IMR-90 (cell line): ENCODE measurements around the gene ZFHX3. TPM values are rescaled to one million over a fixed set of nuclear protein-coding genes. Genes with fewer than 3 reads are reported as not detected.

Source experiments
- ATAC-seq: fragments of 200-7000 bp; cut with Tn5 transposase; 2 replicates; pipeline ENCODE4 v1.9.1; 2020; ENCODE audit warnings: low read depth, mild to moderate bottlenecking, moderate library complexity
- BruUV-seq: library from RNA; stranded (reverse); fragments of 400-500 nt; replicated peaks from 2 replicates; lab custom pipeline; 2021; lab: Mats Ljungman, UMichigan
- CTCF ChIA-PET: fragments of 300-600 bp; formaldehyde crosslinking; extraction: SDS; loops from one replicate; lab custom pipeline; 2021; ENCODE audit warnings: antibody characterized with exemption; lab: Yijun Ruan, JAX
- POLR2A ChIA-PET: fragments of 300-600 bp; sonication (Branson Sonifier 250); formaldehyde crosslinking; loops from one replicate; lab custom pipeline; 2022; ENCODE audit warnings: antibody characterized with exemption; ENCODE audit not compliant: unreplicated experiment; lab: Charles Lee
- DNase-seq: peaks from one replicate; pipeline ENCODE4 v3.0.0; 2013
- H2AFZ ChIP-seq: replicated peaks from 2 replicates; pipeline ENCODE3; 2013; ENCODE audit warnings: low read length, mild to moderate bottlenecking; ENCODE audit not compliant: poor library complexity
- H2AK5ac ChIP-seq: 2 replicates; pipeline ENCODE4 v1.6.1; 2013; ENCODE audit warnings: low read depth, low read length, inconsistent platforms
- H2AK9ac ChIP-seq: replicated peaks from 2 replicates; pipeline ENCODE3; 2013; ENCODE audit warnings: mild to moderate bottlenecking, low read depth, low read length, moderate library complexity; ENCODE audit not compliant: poor library complexity
- H2BK120ac ChIP-seq: 2 replicates; pipeline ENCODE4 v1.6.1; 2013; ENCODE audit warnings: low read depth, low read length, inconsistent platforms
- H2BK15ac ChIP-seq: 3 replicates; pipeline ENCODE4 v1.6.1; 2013; ENCODE audit warnings: low read depth, low read length, inconsistent platforms
- H2BK20ac ChIP-seq: 2 replicates; pipeline ENCODE4 v1.6.1; 2013; ENCODE audit warnings: low read depth, mild to moderate bottlenecking, inconsistent platforms, low read length, moderate library complexity
- H2BK5ac ChIP-seq: 2 replicates; pipeline ENCODE4 v1.6.1; 2013; ENCODE audit warnings: mild to moderate bottlenecking, low read depth, low read length, inconsistent platforms; ENCODE audit not compliant: poor library complexity, severe bottlenecking
- H3K14ac ChIP-seq: replicated peaks from 2 replicates; pipeline ENCODE4 v1.6.1; 2013; ENCODE audit warnings: low read depth, low read length, inconsistent platforms
- H3K18ac ChIP-seq: 2 replicates; pipeline ENCODE4 v1.6.1; 2013; ENCODE audit warnings: low read depth, low read length, control low read depth
- H3K23ac ChIP-seq: 2 replicates; pipeline ENCODE4 v1.6.1; 2013; ENCODE audit warnings: low read depth, low read length, inconsistent platforms
- H3K27ac ChIP-seq: 2 replicates; pipeline ENCODE4 v1.5.1; 2013; ENCODE audit warnings: mild to moderate bottlenecking, control low read depth, low read length; ENCODE audit not compliant: insufficient read depth
- H3K27me3 ChIP-seq: 2 replicates; pipeline ENCODE4 v1.6.1; 2013; ENCODE audit warnings: low read length; ENCODE audit not compliant: control insufficient read depth, insufficient read depth
- H3K36me3 ChIP-seq: 2 replicates; pipeline ENCODE4 v1.6.1; 2013; ENCODE audit warnings: low read length, mixed read lengths; ENCODE audit not compliant: control insufficient read depth, insufficient read depth
- H3K4ac ChIP-seq: 2 replicates; pipeline ENCODE4 v1.6.1; 2013; ENCODE audit warnings: low read depth, low read length, inconsistent platforms
- H3K4me1 ChIP-seq: 2 replicates; pipeline ENCODE4 v1.6.1; 2013; ENCODE audit warnings: low read length, mixed read lengths; ENCODE audit not compliant: control insufficient read depth, insufficient read depth
- H3K4me2 ChIP-seq: 2 replicates; pipeline ENCODE4 v1.6.1; 2013; ENCODE audit warnings: low read depth, mild to moderate bottlenecking, control low read depth, low read length, moderate library complexity
- H3K4me3 ChIP-seq: 2 replicates; pipeline ENCODE4 v1.5.1; 2013; ENCODE audit warnings: low read depth, mild to moderate bottlenecking, control low read depth, low read length, moderate library complexity; ENCODE audit not compliant: insufficient read depth
- H3K56ac ChIP-seq: 2 replicates; pipeline ENCODE4 v1.6.1; 2013; ENCODE audit warnings: low read length, inconsistent platforms; ENCODE audit not compliant: insufficient read depth; ENCODE audit errors: extremely low read depth
- H3K79me1 ChIP-seq, 2 experiments: 2 replicates each; pipeline ENCODE4 v1.6.1; 2013; ENCODE audit warnings: low read length in 2 of 2, inconsistent platforms in 1 of 2, low read depth in 1 of 2
- H3K9ac ChIP-seq: 2 replicates; pipeline ENCODE4 v1.6.1; 2013; ENCODE audit warnings: low read depth, low read length, control low read depth
- H3K9me1 ChIP-seq: 2 replicates; pipeline ENCODE4 v1.6.1; 2013; ENCODE audit warnings: low read length, inconsistent platforms; ENCODE audit not compliant: insufficient read depth
- H3K9me3 ChIP-seq: 2 replicates; pipeline ENCODE4 v1.6.1; 2013; ENCODE audit warnings: low read length; ENCODE audit not compliant: control insufficient read depth, insufficient read depth
- H4K20me1 ChIP-seq: 2 replicates; pipeline ENCODE4 v1.6.1; 2013; ENCODE audit warnings: low read length, inconsistent platforms; ENCODE audit not compliant: insufficient read depth
- H4K5ac ChIP-seq: 2 replicates; pipeline ENCODE4 v1.6.1; 2013; ENCODE audit warnings: mild to moderate bottlenecking, low read depth, low read length, control low read depth
- H4K8ac ChIP-seq, 2 experiments: 2 replicates each; pipeline ENCODE4 v1.6.1; 2013; ENCODE audit warnings: low read depth in 2 of 2, low read length in 2 of 2, control low read depth in 1 of 2, inconsistent platforms in 1 of 2
- H4K91ac ChIP-seq: 2 replicates; pipeline ENCODE4 v1.6.1; 2013; ENCODE audit warnings: low read depth, low read length, inconsistent platforms; ENCODE audit not compliant: insufficient read depth
- BHLHE40 ChIP-seq: fragments of 150-350 bp; IDR thresholded peaks from 2 replicates; pipeline ENCODE4 v1.6.1; 2016; ENCODE audit warnings: mild to moderate bottlenecking, low read depth, low read length
- CEBPB ChIP-seq: IDR thresholded peaks from 2 replicates; pipeline ENCODE4 v1.6.1; 2012; ENCODE audit warnings: low read depth, low read length, improper control_type of control experiment
- ELK1 ChIP-seq: fragments of 150-350 bp; IDR thresholded peaks from 2 replicates; pipeline ENCODE4 v1.6.1; 2016; ENCODE audit warnings: low read depth, mild to moderate bottlenecking, low read length, moderate library complexity, borderline replicate concordance
- FOS ChIP-seq: fragments of 150-350 bp; IDR thresholded peaks from 2 replicates; pipeline ENCODE4 v1.6.1; 2016; ENCODE audit warnings: low read depth, low read length
- MAFK ChIP-seq: IDR thresholded peaks from 2 replicates; pipeline ENCODE4 v1.6.1; 2012; ENCODE audit warnings: low read depth, low read length, improper control_type of control experiment
- MAZ ChIP-seq: IDR thresholded peaks from 2 replicates; pipeline ENCODE4 v1.6.1; 2012; ENCODE audit warnings: low read depth, mild to moderate bottlenecking, low read length, improper control_type of control experiment, moderate library complexity, borderline replicate concordance
- NFE2L2 ChIP-seq: fragments of 150-350 bp; IDR thresholded peaks from 2 replicates; pipeline ENCODE4 v1.6.1; 2016; ENCODE audit warnings: low read depth, mild to moderate bottlenecking, low read length
- POLR2A ChIP-seq: IDR thresholded peaks from 2 replicates; pipeline ENCODE4 v1.6.1; 2012; ENCODE audit warnings: mild to moderate bottlenecking, low read depth, low read length
- RAD21 ChIP-seq: IDR thresholded peaks from 2 replicates; pipeline ENCODE4 v1.6.1; 2012; ENCODE audit warnings: low read length, improper control_type of control experiment
- RCOR1 ChIP-seq: IDR thresholded peaks from 2 replicates; pipeline ENCODE4 v1.6.1; 2012; ENCODE audit warnings: mild to moderate bottlenecking, low read length, improper control_type of control experiment; ENCODE audit not compliant: insufficient replicate concordance
- RFX5 ChIP-seq: IDR thresholded peaks from 2 replicates; pipeline ENCODE4 v1.8.0; 2012; ENCODE audit warnings: low read depth, mild to moderate bottlenecking, low read length, moderate library complexity
- SMC3 ChIP-seq: fragments of 150-350 bp; IDR thresholded peaks from 2 replicates; pipeline ENCODE4 v1.6.1; 2016; ENCODE audit warnings: low read depth, mild to moderate bottlenecking, antibody characterized with exemption, low read length, moderate library complexity
- USF2 ChIP-seq: fragments of 150-350 bp; IDR thresholded peaks from 2 replicates; pipeline ENCODE4 v1.6.1; 2017; ENCODE audit warnings: mild to moderate bottlenecking, antibody characterized with exemption, low read length, low read depth
- WGBS, 2 experiments: methylation state at CpG; one replicate each; pipeline versions ENCODE4 v1.1.5 to v1.1.7; 2013; ENCODE audit warnings: missing lambda C conversion rate in 2 of 2; ENCODE audit not compliant: insufficient read length in 1 of 2; ENCODE audit errors: extremely low coverage in 2 of 2; 5-methylcytosine and 5-hydroxymethylcytosine counted together
- dilution Hi-C: fragments of 300-500 bp; cut with HindIII; formaldehyde crosslinking; loops from one replicate; pipeline ENCODE4 v1.14.3; 2018; ENCODE audit warnings: low sequenced_read_pairs; ENCODE audit not compliant: unreplicated experiment
- in situ Hi-C: fragments of 300-500 bp; cut with MboI; formaldehyde crosslinking; loops from 3 replicates; pipeline ENCODE4 v1.14.3; 2019; ENCODE audit warnings: low sequenced_read_pairs, inconsistent platforms, mixed read lengths
- intact Hi-C: fragments of 100-400 bp; cut with micrococcal nuclease; formaldehyde crosslinking; loops from 2 replicates; pipeline ENCODE4 v1.10.0; 2022
- polyA plus RNA-seq, 3 experiments: library from polyadenylated mRNA; depleted of rRNA; stranded (reverse); fragments of >200 nt; gene quantifications; 2 replicates each; pipeline ENCODE4 v1.2.3, GENCODE V29; 2012; ENCODE audit warnings: low replicate concordance in 1 of 3
- total RNA-seq: library from RNA; depleted of rRNA; stranded (reverse); fragments of >200 nt; gene quantifications from 2 replicates; pipeline ENCODE4 v1.2.3, GENCODE V29; 2012

The ZFHX3 gene
- total and polyA plus RNA-seq, 2 of the 4 experiments (the other 2 are of a cell fraction), result 1.4 to 1.7 TPM

GRCh38 chr16:72895951-72896350 lies 152.0 kb downstream of the ZFHX3 start:
- H2AFZ ChIP-seq, result no peak overlapping the region
- TF ChIP-seq USF2 (no peak), RFX5 (no peak), ELK1 (no peak), MAFK (no peak), POLR2A (no peak), CEBPB (no peak), RCOR1 (no peak), NFE2L2 (no peak), RAD21 (no peak), MAZ (no peak), FOS (no peak), SMC3 (no peak), BHLHE40 (no peak)
- H3K4me2 ChIP-seq, result no peak overlapping the region
- POLR2A ChIA-PET, result no interaction called here
- ATAC-seq (no peak), DNase-seq (no peak)
- H3K4me3 ChIP-seq, result no peak overlapping the region
- H2AK9ac ChIP-seq, result no peak overlapping the region
- no peak overlapping the region for H4K91ac ChIP-seq
- no peak overlapping the region for H3K27ac ChIP-seq
- CTCF ChIA-PET, result no interaction called here
- dilution Hi-C loops (no loop called here), in situ Hi-C loops (no loop called here), intact Hi-C loops (no loop called here)
- no peak overlapping the region for H3K18ac ChIP-seq
- H3K9ac ChIP-seq, result no peak overlapping the region
- no peaks in the 10 kb centered on the region for H3K9me3 ChIP-seq
- H3K4ac ChIP-seq, result no peak overlapping the region
- H3K14ac ChIP-seq, result no peak overlapping the region
- no peaks in the 10 kb centered on the region for H3K27me3 ChIP-seq
- no peak overlapping the region for H2BK120ac ChIP-seq
- 82% methylated on average over 4 of the region's 11 CpGs; no CpG with 5 or more reads in 1 of the 2 experiments for WGBS, 2 experiments
- H4K8ac ChIP-seq, result no peak overlapping the region
- no peaks in the 10 kb centered on the region; the same call in 1 of the 2 replicates for H3K36me3 ChIP-seq
- H3K23ac ChIP-seq, result no peak overlapping the region
- H3K9me1 ChIP-seq, result peaks cover 5% of the 10 kb centered on the region; the same call in 1 of the 2 replicates
- no peak overlapping the region for H2AK5ac ChIP-seq
- peaks cover 8% of the 10 kb centered on the region; the same call in 1 of the 2 replicates for H4K20me1 ChIP-seq
- H3K56ac ChIP-seq, result no peak overlapping the region
- H2BK5ac ChIP-seq, result no peak overlapping the region
- H3K4me1 ChIP-seq, result peaks cover 4% of the 10 kb centered on the region
- no TSS peak for BruUV-seq
- no peak overlapping the region for H2BK20ac ChIP-seq
- no peak overlapping the region for H2BK15ac ChIP-seq
- no peak overlapping the region for H4K5ac ChIP-seq
- H3K79me1 ChIP-seq, result peaks cover 18 to 60% of the 10 kb centered on the region in 2 experiments
